Ovary (tissue), 3 donors: Measurements from ENCODE around the gene EMP2.

ENCODE experiments used
- POLR2A ChIP-seq: fragments of 450-650 bp; IDR thresholded peaks from one replicate; pipeline ENCODE4 v1.6.1; 2017; ENCODE audit warnings: antibody characterized with exemption, mild to moderate bottlenecking, moderate library complexity
- TF ChIP-seq, protein P1 (sequence below), 3 donors: fragments of 450-650 bp in 2 of 3; fragments of 200-600 bp in 1 of 3; IDR thresholded peaks; one replicate each; pipeline versions ENCODE4 v1.5.1 to v1.8.0; 2016 to 2022; ENCODE audit warnings: antibody characterized with exemption in 3 of 3, mild to moderate bottlenecking in 1 of 3
- donor health status: DM: no; HTN: no; CAD: no.

DNA sequence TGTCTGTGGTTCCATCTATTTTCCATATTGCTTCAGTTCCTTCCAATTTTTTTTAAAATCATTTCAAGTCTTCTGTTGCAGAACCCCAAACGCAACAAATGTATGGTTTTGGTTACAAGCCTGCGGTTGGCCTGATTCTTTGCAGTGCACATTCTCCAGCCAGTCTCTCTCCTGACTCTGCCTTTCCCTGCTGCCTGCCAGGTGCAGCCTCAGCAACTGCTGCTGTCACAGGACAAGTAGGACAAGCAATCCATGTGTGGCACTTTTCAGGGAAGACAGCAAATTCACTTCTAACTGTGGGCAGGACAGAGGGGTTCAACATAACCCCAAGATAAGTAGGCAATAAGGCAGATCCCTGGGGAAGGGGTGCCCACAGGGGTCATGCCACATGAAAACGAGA lies 24.2 kb downstream of the EMP2 start:
- TF ChIP-seq, protein P1, sequence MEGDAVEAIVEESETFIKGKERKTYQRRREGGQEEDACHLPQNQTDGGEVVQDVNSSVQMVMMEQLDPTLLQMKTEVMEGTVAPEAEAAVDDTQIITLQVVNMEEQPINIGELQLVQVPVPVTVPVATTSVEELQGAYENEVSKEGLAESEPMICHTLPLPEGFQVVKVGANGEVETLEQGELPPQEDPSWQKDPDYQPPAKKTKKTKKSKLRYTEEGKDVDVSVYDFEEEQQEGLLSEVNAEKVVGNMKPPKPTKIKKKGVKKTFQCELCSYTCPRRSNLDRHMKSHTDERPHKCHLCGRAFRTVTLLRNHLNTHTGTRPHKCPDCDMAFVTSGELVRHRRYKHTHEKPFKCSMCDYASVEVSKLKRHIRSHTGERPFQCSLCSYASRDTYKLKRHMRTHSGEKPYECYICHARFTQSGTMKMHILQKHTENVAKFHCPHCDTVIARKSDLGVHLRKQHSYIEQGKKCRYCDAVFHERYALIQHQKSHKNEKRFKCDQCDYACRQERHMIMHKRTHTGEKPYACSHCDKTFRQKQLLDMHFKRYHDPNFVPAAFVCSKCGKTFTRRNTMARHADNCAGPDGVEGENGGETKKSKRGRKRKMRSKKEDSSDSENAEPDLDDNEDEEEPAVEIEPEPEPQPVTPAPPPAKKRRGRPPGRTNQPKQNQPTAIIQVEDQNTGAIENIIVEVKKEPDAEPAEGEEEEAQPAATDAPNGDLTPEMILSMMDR (IDR thresholded peaks at IDR 0.05): no peak
- no peak for TF ChIP-seq POLR2A
